HG02884 (cell line): Measurements from ENCODE around the gene EIF4E1B.

ENCODE experiments used
- ATAC-seq: cut with Tn5 transposase; IDR thresholded peaks from one replicate; pipeline ENCODE4 v1.9.1; 2021; ENCODE audit warnings: mild to moderate bottlenecking, moderate library complexity; ENCODE audit not compliant: unreplicated experiment

The EIF4E1B gene

GRCh38 chr5:176644878-176645670, 14.6 kb downstream of the EIF4E1B start:
- no peak for ATAC-seq

GRCh38 chr5:176646049-176646706, 15.7 kb downstream of the EIF4E1B start:
- ATAC-seq = no peak

GRCh38 chr5:176646707-176647029, 16.2 kb downstream of the EIF4E1B start:
- peak; percentile 6 for ATAC-seq

- ATAC-seq = peak; percentile 94
Observed at GRCh38 chr5:176647030-176647842, 16.8 kb downstream of the EIF4E1B start, which contains the start of gene TSPAN17. TSPAN17 (plus strand) TSS chr5:176647484; CDS start chr5:176647616, 132 bp downstream.

GRCh38 chr5:176647843-176648473, 17.5 kb downstream of the EIF4E1B start:
- ATAC-seq = no peak

- ATAC-seq = no peak
Observed at GRCh38 chr5:176648474-176649194, 18.2 kb downstream of the EIF4E1B start.

GRCh38 chr5:176650354-176650884, 19.9 kb downstream of the EIF4E1B start:
- no peak for ATAC-seq

- ATAC-seq = no peak
Observed at GRCh38 chr5:176651472-176651980, 21.1 kb downstream of the EIF4E1B start.

- no peak for ATAC-seq
Observed at GRCh38 chr5:176652136-176652535, 21.7 kb downstream of the EIF4E1B start.

- no peak for ATAC-seq
Observed at GRCh38 chr5:176653401-176654385, 23.2 kb downstream of the EIF4E1B start.

GRCh38 chr5:176654856-176655255, 24.4 kb downstream of the EIF4E1B start:
- no peak for ATAC-seq

GRCh38 chr5:176656467-176656990, 26.1 kb downstream of the EIF4E1B start:
- ATAC-seq = no peak

- ATAC-seq = peak; percentile 47
Observed at GRCh38 chr5:176658007-176658599, 27.6 kb downstream of the EIF4E1B start.

GRCh38 chr5:176658817-176659511, 28.5 kb downstream of the EIF4E1B start:
- no peak for ATAC-seq

GRCh38 chr5:176659512-176659839, 29.0 kb downstream of the EIF4E1B start:
- no peak for ATAC-seq

GRCh38 chr5:176659860-176660461, 29.5 kb downstream of the EIF4E1B start:
- ATAC-seq = no peak

- ATAC-seq = peak; percentile 27
Observed at GRCh38 chr5:176660530-176660859, 30.0 kb downstream of the EIF4E1B start.
